Gastrocnemius medialis (tissue), 4 donors: ENCODE data around the gene UBE2L3. TPM values are rescaled to one million over a fixed set of nuclear protein-coding genes. Genes with fewer than 3 reads are reported as not detected.
A peak's percentile ranks its signal among the peaks of the same experiment; 100 is the strongest.
"Not testable (repeated sequence)": the region's sequence is repeated elsewhere in the genome, so short reads cannot be mapped to it uniquely, and the experiment has no call there.

ENCODE experiments used
- ATAC-seq, 2 donors: fragments of 150-250 bp; one replicate each; pipeline ENCODE4 v1.9.1; 2016
- DNase-seq, 2 donors: peaks; one replicate each; pipeline ENCODE4 v3.0.0-alpha.2; 2019
- H3K27ac ChIP-seq, 4 donors: fragments of 200-600 bp; sonication (generic); 1 replicate in 1 of 4; 2 replicates in 3 of 4; pipeline ENCODE4 v1.5.1; 2016 to 2018; ENCODE audit warnings: mild to moderate bottlenecking in 2 of 4, moderate library complexity in 1 of 4
- H3K27me3 ChIP-seq, 3 donors: fragments of 200-600 bp; sonication (generic) in 2 of 3; 1 replicate in 1 of 3; 2 replicates in 2 of 3; pipeline versions ENCODE4 v1.5.1 to v1.6.0; 2016 to 2019; ENCODE audit warnings: mild to moderate bottlenecking in 1 of 3, moderate library complexity in 1 of 3
- H3K36me3 ChIP-seq, 2 donors: fragments of 200-600 bp; sonication (generic) in 1 of 2; one replicate each; pipeline ENCODE4 v1.5.1; 2017 to 2018
- H3K4me1 ChIP-seq, 2 donors: fragments of 200-600 bp; sonication (generic) in 1 of 2; one replicate each; pipeline ENCODE4 v1.5.1; 2016 to 2017; ENCODE audit warnings: mild to moderate bottlenecking in 2 of 2
- H3K4me3 ChIP-seq, 4 donors: fragments of 200-600 bp; sonication (generic) in 3 of 4; 1 replicate in 1 of 4; 2 replicates in 3 of 4; pipeline ENCODE4 v1.5.1; 2016 to 2019; ENCODE audit warnings: mild to moderate bottlenecking in 2 of 4
- H3K9me3 ChIP-seq, 3 donors: fragments of 200-600 bp; sonication (generic) in 2 of 3; 1 replicate in 1 of 3; 2 replicates in 2 of 3; pipeline ENCODE4 v1.5.1; 2016 to 2019
- CTCF ChIP-seq, 5 experiments: fragments of 450-650 bp in 3 of 5; fragments of 200-600 bp in 2 of 5; sonication (generic) in 2 of 5; IDR thresholded peaks in 4 of 5; conservative IDR thresholded peaks in 1 of 5; 1 replicate in 4 of 5; 2 replicates in 1 of 5; pipeline ENCODE4 v1.5.1; 2016 to 2019; ENCODE audit warnings: antibody characterized with exemption in 5 of 5, mild to moderate bottlenecking in 3 of 5, moderate library complexity in 3 of 5
- POLR2A ChIP-seq, 2 donors: fragments of 450-650 bp; IDR thresholded peaks; one replicate each; pipeline ENCODE4 v1.6.1; 2017; ENCODE audit warnings: antibody characterized with exemption in 2 of 2, mild to moderate bottlenecking in 2 of 2, moderate library complexity in 2 of 2
- in situ Hi-C, 4 donors: fragments of 200-750 bp; cut with MboI; loops; one replicate each; pipeline versions ENCODE4 v1.15.0 to v1.8.0; 2017; ENCODE audit warnings: low sequenced_read_pairs in 4 of 4
- intact Hi-C: fragments of 100-400 bp; cut with DNase I; formaldehyde crosslinking; loops from one replicate; pipeline ENCODE4 v1.15.1; 2023; ENCODE audit warnings: low total_unique reads
- total RNA-seq, 4 donors: library from RNA; depleted of rRNA; stranded (reverse); fragments of >200 nt; gene quantifications; one replicate each; pipeline versions ENCODE4 v1.1.0 to v1.2.3, GENCODE V29; 2016

UBE2L3 gene
- total RNA-seq, 4 donors from 2014 or later: 61.5 to 88.7 (median 70.5) TPM

GRCh38 chr22:21641789-21642583 lies 74.5 kb downstream of the UBE2L3 start, which contains the start of gene SDF2L1:
Gene SDF2L1, plus strand, starts transcription at chr22:21642302. Its CDS starts 35 bp downstream, at chr22:21642337.
- ATAC-seq (peak; percentile 97 to 98), DNase-seq (peak; percentile 98 to 99)
- H3K9me3 ChIP-seq: no peaks in the 10 kb centered on the region
- no peaks in the 10 kb centered on the region for H3K36me3 ChIP-seq
- in situ Hi-C loops: no loop called here
- peak within 1 kb of the TSS; percentile 73 to 97 (median 83) for H3K4me3 ChIP-seq
- no peaks in the 10 kb centered on the region for H3K27me3 ChIP-seq
- peak within 1 kb of the TSS; percentile 72 to 80 (median 74) for H3K27ac ChIP-seq
- TF ChIP-seq POLR2A (IDR thresholded peaks at IDR 0.05): peak; percentile 76 to 81
- TF ChIP-seq CTCF (IDR thresholded peaks at IDR 0.05 in 4 of 5, conservative IDR thresholded peaks at IDR 0.05 in 1 of 5): peak in 1 of 5 experiments; percentile 41
- intact Hi-C loops: loop anchor here (1.0 to 5.0 kb wide), 2 partner anchors 12 to 625 kb away; partner anchors contain the start of genes P2RX6 and YDJC
- peaks cover 0 to 7% of the 10 kb centered on the region in 2 donors for H3K4me1 ChIP-seq

GRCh38 chr22:21642584-21643448 lies 75.3 kb downstream of the UBE2L3 start:
- H3K4me1 ChIP-seq: peaks cover 0 to 7% of the 10 kb centered on the region in 2 donors
- in situ Hi-C loops: no loop called here
- peak in 2 of 5 experiments; percentile 10 for TF ChIP-seq CTCF (IDR thresholded peaks at IDR 0.05 in 4 of 5, conservative IDR thresholded peaks at IDR 0.05 in 1 of 5)
- TF ChIP-seq POLR2A (IDR thresholded peaks at IDR 0.05): no peak
- no peaks in the 10 kb centered on the region for H3K9me3 ChIP-seq
- H3K36me3 ChIP-seq: no peaks in the 10 kb centered on the region
- peak overlapping the region; percentile 62 to 67 (median 64) for H3K27ac ChIP-seq
- ATAC-seq (no peak), DNase-seq (no peak)
- peak overlapping the region; percentile 73 to 97 (median 83) for H3K4me3 ChIP-seq
- no peaks in the 10 kb centered on the region for H3K27me3 ChIP-seq
- intact Hi-C loops: loop anchor here (1.0 to 5.0 kb wide), 2 partner anchors 13 to 626 kb away; partner anchors contain the start of genes P2RX6 and YDJC

- TF ChIP-seq CTCF (IDR thresholded peaks at IDR 0.05 in 4 of 5, conservative IDR thresholded peaks at IDR 0.05 in 1 of 5): no peak
- TF ChIP-seq POLR2A (IDR thresholded peaks at IDR 0.05): no peak
- in situ Hi-C loops (no loop called here), intact Hi-C loops (loop anchor here (5.0 kb wide), 1 partner anchor 626 kb away; the partner anchor contains the start of gene P2RX6)
- no peak for ATAC-seq
- Histone ChIP-seq H3K4me3 (peak overlapping the region in 1 of 4 donors; percentile 97), H3K36me3 (no peaks in the 10 kb centered on the region), H3K9me3 (no peaks in the 10 kb centered on the region), H3K27ac (no peak overlapping the region), H3K27me3 (no peaks in the 10 kb centered on the region), H3K4me1 (peaks cover 0 to 7% of the 10 kb centered on the region in 2 donors)
- DNase-seq: no peak
Measured at GRCh38 chr22:21643533-21644357, 76.2 kb downstream of the UBE2L3 start.

- H3K4me3 ChIP-seq, DNase-seq, in situ Hi-C loops: not testable (repeated sequence)
Measured at GRCh38 chr22:21645513-21645912, 78.0 kb downstream of the UBE2L3 start.

More at GRCh38 chr22:21645513-21645912, 78.0 kb downstream of the UBE2L3 start:
- H3K36me3 ChIP-seq, H3K4me1 ChIP-seq, intact Hi-C loops, H3K27ac ChIP-seq, ATAC-seq, H3K9me3 ChIP-seq, H3K27me3 ChIP-seq: not testable (repeated sequence)
